K562 (cell line): ENCODE results near the gene B4GALNT4. TPM values are rescaled to one million over a fixed set of nuclear protein-coding genes. Genes with fewer than 3 reads are reported as not detected.
A peak's percentile ranks its signal among the peaks of the same experiment; 100 is the strongest.

Source experiments
- ADNP ChIP-seq: fragments of 200-800 bp; sonication (Bioruptor generic); IDR thresholded peaks from 2 replicates; pipeline ENCODE4 v1.6.1; 2016; ENCODE audit warnings: missing genetic modification characterization, missing compliant biosample characterization
- ATF7 ChIP-seq: fragments of 450-650 bp; IDR thresholded peaks from 2 replicates; pipeline ENCODE4 v1.7.1; 2014; ENCODE audit warnings: mild to moderate bottlenecking, moderate library complexity
- BRD9 ChIP-seq: fragments of 450-650 bp; IDR thresholded peaks from 2 replicates; pipeline ENCODE4 v1.6.1; 2018; ENCODE audit warnings: low read depth; ENCODE audit not compliant: partially characterized antibody
- COPS2 ChIP-seq: fragments of 450-650 bp; conservative IDR thresholded peaks from 2 replicates; pipeline ENCODE4 v1.6.1; 2016; ENCODE audit warnings: mild to moderate bottlenecking, moderate library complexity
- EP300 ChIP-seq: IDR thresholded peaks from 2 replicates; pipeline ENCODE4 v1.6.1; 2012; ENCODE audit warnings: low read length, improper control_type of control experiment
- L3MBTL2 ChIP-seq: fragments of 450-650 bp; IDR thresholded peaks from 2 replicates; pipeline ENCODE4 v1.6.1; 2016; ENCODE audit warnings: mild to moderate bottlenecking, moderate library complexity
- MAFF ChIP-seq: IDR thresholded peaks from 2 replicates; pipeline ENCODE4 v1.6.1; 2012; ENCODE audit warnings: low read length, improper control_type of control experiment
- NONO ChIP-seq, 2 experiments: fragments of 200-400 bp in 1 of 2; fragments of 450-650 bp in 1 of 2; formaldehyde crosslinking in 1 of 2; IDR thresholded peaks; 2 replicates each; pipeline ENCODE4 v1.6.1; 2017; ENCODE audit warnings: low read depth in 2 of 2, mild to moderate bottlenecking in 2 of 2, moderate library complexity in 2 of 2, low read length in 1 of 2
- POU5F1 ChIP-seq: fragments of 150-350 bp; IDR thresholded peaks from 2 replicates; pipeline ENCODE4 v1.6.1; 2014; ENCODE audit warnings: borderline replicate concordance, low read length, low read depth, mild to moderate bottlenecking; ENCODE audit not compliant: partially characterized antibody
- SP2 ChIP-seq: IDR thresholded peaks from 2 replicates; pipeline ENCODE4 v1.6.1; 2011; ENCODE audit warnings: mild to moderate bottlenecking, low read depth, low read length, moderate library complexity; ENCODE audit not compliant: poor library complexity, severe bottlenecking; ENCODE audit errors: extremely low read depth
- SRSF7 ChIP-seq: fragments of 200-400 bp; formaldehyde crosslinking; optimal IDR thresholded peaks from 2 replicates; pipeline ENCODE3; 2017; ENCODE audit warnings: mild to moderate bottlenecking, low read depth, low read length
- ZNF184 ChIP-seq: sonication (generic); formaldehyde crosslinking; IDR thresholded peaks from 2 replicates; pipeline ENCODE4 v1.5.0; 2020; ENCODE audit warnings: missing genetic modification reagents
- ZNF197 ChIP-seq: fragments of 200-800 bp; sonication (Bioruptor generic); IDR thresholded peaks from 2 replicates; pipeline ENCODE4 v1.6.1; 2016; ENCODE audit warnings: low read depth, missing genetic modification characterization, missing compliant biosample characterization
- ZNF3 ChIP-seq: fragments of 250-450 bp; sonication (Bioruptor Pico); IDR thresholded peaks from 2 replicates; pipeline ENCODE4 v1.5.0; 2021; ENCODE audit warnings: mild to moderate bottlenecking, moderate library complexity
- polyA plus RNA-seq, 8 experiments: library from polyadenylated mRNA; depleted of rRNA in 4 of 8; stranded (reverse) in 5 of 8; unstranded in 3 of 8; fragments of >200 nt; fragmentation: Nextera tagmentation in 2 of 8; fragmentation: Illumina TruSeq in 1 of 8; extraction: Ambion mirVana in 2 of 8; extraction: Trizol in 1 of 8; gene quantifications; 2 replicates each; pipeline versions ENCODE4 v1.2.1 to v1.2.3, GENCODE V29; 2011 to 2014; ENCODE audit warnings: inconsistent platforms in 1 of 8, missing spikeins in 1 of 8
- total RNA-seq, 7 experiments: library from RNA; depleted of rRNA in 6 of 7; stranded (reverse); fragments of >200 nt in 6 of 7; fragmentation: Illumina TruSeq in 2 of 7; extraction: Trizol in 2 of 7; gene quantifications; 2 replicates each; pipeline versions ENCODE4 v1.2.1 to v1.2.3, GENCODE V29; 2011 to 2021; ENCODE audit warnings: low replicate concordance in 1 of 7
- TF ChIP-seq, protein P1 (sequence below): fragments of 450-650 bp; conservative IDR thresholded peaks from 2 replicates; pipeline ENCODE4 v1.6.1; 2016; ENCODE audit warnings: missing genetic modification characterization, low read depth, mild to moderate bottlenecking, missing compliant biosample characterization, moderate library complexity
- TF ChIP-seq, protein P2 (sequence below): fragments of 450-650 bp; IDR thresholded peaks from 2 replicates; pipeline ENCODE4 v1.6.1; 2018; ENCODE audit warnings: mild to moderate bottlenecking, low read depth; ENCODE audit not compliant: partially characterized antibody
- TF ChIP-seq, protein P3 (sequence below), 2 experiments: IDR thresholded peaks in 1 of 2; conservative IDR thresholded peaks in 1 of 2; 2 replicates each; pipeline ENCODE4 v1.6.1; 2016; ENCODE audit warnings: low read depth in 2 of 2, mild to moderate bottlenecking in 1 of 2, missing compliant biosample characterization in 1 of 2, missing genetic modification characterization in 1 of 2, moderate library complexity in 1 of 2

B4GALNT4 gene
- total and polyA plus RNA-seq, 9 of the 15 experiments (the other 6 are each of a cell fraction or from before 2014, with no cell fraction given): 0.20 to 37.1 (median 10.8) TPM; not detected in 1

DNA sequence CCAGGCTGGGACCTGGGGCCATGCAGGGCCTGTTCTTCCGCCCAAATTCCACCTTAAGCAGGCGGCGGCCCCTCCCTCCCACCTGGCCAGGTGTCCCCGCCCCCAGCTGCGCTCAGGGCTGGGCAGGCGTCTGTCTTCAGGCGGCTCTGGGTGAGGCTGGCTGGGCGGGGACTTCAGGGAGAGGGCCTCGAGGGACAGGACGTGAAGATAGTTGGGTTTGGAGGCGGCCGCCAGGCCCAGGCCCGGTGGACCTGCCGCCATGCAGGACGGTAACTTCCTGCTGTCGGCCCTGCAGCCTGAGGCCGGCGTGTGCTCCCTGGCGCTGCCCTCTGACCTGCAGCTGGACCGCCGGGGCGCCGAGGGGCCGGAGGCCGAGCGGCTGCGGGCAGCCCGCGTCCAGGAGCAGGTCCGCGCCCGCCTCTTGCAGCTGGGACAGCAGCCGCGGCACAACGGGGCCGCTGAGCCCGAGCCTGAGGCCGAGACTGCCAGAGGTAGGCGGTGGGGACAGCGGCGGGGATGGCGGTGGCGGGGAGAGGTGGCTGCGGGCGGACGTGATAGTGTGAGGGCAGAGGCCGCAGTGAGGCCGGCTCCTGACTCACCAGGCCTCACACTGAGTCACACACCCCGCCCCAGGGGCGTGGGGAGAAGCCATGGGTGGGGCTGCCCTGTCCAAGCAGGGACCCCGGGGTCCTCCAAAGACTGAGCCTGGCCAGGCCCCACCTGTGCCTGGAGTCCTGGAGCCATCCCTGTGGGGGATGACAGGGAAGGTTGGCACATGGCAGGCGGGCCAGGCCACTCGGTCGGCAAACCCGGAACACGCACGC, 24.9 kb downstream of the B4GALNT4 start, which contains the start of gene PKP3 (continued):
- TF ChIP-seq, protein P1, sequence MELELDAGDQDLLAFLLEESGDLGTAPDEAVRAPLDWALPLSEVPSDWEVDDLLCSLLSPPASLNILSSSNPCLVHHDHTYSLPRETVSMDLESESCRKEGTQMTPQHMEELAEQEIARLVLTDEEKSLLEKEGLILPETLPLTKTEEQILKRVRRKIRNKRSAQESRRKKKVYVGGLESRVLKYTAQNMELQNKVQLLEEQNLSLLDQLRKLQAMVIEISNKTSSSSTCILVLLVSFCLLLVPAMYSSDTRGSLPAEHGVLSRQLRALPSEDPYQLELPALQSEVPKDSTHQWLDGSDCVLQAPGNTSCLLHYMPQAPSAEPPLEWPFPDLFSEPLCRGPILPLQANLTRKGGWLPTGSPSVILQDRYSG (tag): no peak
- no peak for TF ChIP-seq COPS2
- peak; percentile 61 for TF ChIP-seq SRSF7
- TF ChIP-seq ZNF3 (CRISPR knock-in tag): no peak
- TF ChIP-seq MAFF: no peak
- no peak for TF ChIP-seq ZNF184 (CRISPR knock-in tag)
- TF ChIP-seq POU5F1: no peak
- peak; percentile 48; the same call in 1 of the 2 replicates for TF ChIP-seq ATF7
- no peak for TF ChIP-seq EP300
- peak; percentile 24 to 66; a peak in 3 of 4 replicates for TF ChIP-seq NONO (IDR thresholded peaks at IDR 0.05; ENCODE audit: low read depth in 2 of 2, low read length in 1 of 2)
- TF ChIP-seq, protein P2, sequence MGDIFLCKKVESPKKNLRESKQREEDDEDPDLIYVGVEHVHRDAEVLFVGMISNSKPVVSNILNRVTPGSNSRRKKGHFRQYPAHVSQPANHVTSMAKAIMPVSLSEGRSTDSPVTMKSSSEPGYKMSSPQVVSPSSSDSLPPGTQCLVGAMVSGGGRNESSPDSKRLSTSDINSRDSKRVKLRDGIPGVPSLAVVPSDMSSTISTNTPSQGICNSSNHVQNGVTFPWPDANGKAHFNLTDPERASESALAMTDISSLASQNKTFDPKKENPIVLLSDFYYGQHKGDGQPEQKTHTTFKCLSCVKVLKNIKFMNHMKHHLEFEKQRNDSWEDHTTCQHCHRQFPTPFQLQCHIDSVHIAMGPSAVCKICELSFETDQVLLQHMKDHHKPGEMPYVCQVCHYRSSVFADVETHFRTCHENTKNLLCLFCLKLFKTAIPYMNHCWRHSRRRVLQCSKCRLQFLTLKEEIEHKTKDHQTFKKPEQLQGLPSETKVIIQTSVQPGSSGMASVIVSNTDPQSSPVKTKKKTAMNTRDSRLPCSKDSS: no peak
- no peak for TF ChIP-seq BRD9
- TF ChIP-seq ZNF197 (CRISPR knock-in tag): 0 out of 2 replicates have a peak, but pooled peaks have one; percentile 25
- TF ChIP-seq SP2: no peak
- TF ChIP-seq ADNP (tag): no peak
- TF ChIP-seq L3MBTL2: peak; percentile 87
- TF ChIP-seq, protein P3, sequence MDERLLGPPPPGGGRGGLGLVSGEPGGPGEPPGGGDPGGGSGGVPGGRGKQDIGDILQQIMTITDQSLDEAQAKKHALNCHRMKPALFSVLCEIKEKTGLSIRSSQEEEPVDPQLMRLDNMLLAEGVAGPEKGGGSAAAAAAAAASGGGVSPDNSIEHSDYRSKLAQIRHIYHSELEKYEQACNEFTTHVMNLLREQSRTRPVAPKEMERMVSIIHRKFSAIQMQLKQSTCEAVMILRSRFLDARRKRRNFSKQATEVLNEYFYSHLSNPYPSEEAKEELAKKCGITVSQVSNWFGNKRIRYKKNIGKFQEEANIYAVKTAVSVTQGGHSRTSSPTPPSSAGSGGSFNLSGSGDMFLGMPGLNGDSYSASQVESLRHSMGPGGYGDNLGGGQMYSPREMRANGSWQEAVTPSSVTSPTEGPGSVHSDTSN (CRISPR knock-in tag; IDR thresholded peaks at IDR 0.05; ENCODE audit: low read depth): no peak
- TF ChIP-seq, protein P3 (tag; conservative IDR thresholded peaks at IDR 0.05; ENCODE audit: low read depth): no peak
